GM10266 (cell line): ENCODE data around the gene NT5DC3.

Experiments used
- DNase-seq: peaks from one replicate; pipeline ENCODE4 v3.0.0; 2012; ENCODE audit errors: extremely low spot score
- TF ChIP-seq, protein P1 (sequence below): IDR thresholded peaks from 2 replicates; pipeline ENCODE4 v1.5.1; 2012; ENCODE audit warnings: mild to moderate bottlenecking, low read depth; ENCODE audit not compliant: control insufficient read depth, insufficient read depth; ENCODE audit errors: missing control alignments

The NT5DC3 gene

DNA sequence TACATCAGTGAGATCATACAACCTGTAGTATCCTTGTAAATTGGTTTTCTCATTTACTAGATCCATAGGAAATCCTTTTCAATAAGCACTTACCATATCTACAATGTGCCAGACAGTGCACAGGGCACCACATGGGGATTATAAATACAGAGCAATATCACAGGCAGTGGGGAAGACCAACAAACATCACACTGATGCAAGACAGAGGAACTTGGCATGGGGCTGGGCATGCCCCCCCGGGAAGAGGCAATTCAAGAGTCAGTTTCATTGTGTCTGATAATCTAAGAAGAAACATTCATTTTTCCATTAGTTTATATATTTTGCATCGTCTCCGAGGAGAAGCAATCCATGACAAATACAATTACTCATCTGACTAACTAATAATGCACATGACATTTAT lies 16.2 kb downstream of the NT5DC3 start:
- TF ChIP-seq, protein P1, sequence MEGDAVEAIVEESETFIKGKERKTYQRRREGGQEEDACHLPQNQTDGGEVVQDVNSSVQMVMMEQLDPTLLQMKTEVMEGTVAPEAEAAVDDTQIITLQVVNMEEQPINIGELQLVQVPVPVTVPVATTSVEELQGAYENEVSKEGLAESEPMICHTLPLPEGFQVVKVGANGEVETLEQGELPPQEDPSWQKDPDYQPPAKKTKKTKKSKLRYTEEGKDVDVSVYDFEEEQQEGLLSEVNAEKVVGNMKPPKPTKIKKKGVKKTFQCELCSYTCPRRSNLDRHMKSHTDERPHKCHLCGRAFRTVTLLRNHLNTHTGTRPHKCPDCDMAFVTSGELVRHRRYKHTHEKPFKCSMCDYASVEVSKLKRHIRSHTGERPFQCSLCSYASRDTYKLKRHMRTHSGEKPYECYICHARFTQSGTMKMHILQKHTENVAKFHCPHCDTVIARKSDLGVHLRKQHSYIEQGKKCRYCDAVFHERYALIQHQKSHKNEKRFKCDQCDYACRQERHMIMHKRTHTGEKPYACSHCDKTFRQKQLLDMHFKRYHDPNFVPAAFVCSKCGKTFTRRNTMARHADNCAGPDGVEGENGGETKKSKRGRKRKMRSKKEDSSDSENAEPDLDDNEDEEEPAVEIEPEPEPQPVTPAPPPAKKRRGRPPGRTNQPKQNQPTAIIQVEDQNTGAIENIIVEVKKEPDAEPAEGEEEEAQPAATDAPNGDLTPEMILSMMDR, result no peak
- no peak for DNase-seq

- no peak for DNase-seq
- TF ChIP-seq, protein P1, result no peak
Observed at GRCh38 chr12:103824290-103824689, 16.7 kb downstream of the NT5DC3 start.

DNA sequence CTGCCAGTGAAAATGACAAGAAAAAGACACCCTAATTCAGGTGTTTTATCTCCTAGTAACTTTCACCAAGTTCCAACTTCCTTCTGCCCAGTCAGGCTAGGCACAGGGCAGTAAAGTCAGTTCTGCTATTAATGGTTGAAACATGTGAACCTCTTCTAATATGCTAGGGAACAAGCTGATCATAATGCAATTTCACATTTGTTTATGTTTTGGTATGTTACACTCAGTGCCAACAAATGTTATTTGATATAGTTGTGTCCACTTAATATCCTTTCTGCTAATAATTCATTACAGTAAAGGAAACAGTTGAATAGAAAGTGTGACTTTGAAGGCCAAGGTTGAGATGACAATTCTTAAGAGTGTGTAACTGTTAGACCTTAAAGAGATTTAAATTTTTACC lies 17.2 kb downstream of the NT5DC3 start:
- no peak for DNase-seq

GRCh38 chr12:103821773-103822172 lies 19.3 kb downstream of the NT5DC3 start:
- DNase-seq, result no peak
- TF ChIP-seq, protein P1, result no peak

More for the DNA sequence above, 17.2 kb downstream of the NT5DC3 start:
- TF ChIP-seq, protein P1, result no peak

GRCh38 chr12:103820881-103821489 lies 20.0 kb downstream of the NT5DC3 start:
- TF ChIP-seq, protein P1, result no peak
- no peak for DNase-seq

DNA sequence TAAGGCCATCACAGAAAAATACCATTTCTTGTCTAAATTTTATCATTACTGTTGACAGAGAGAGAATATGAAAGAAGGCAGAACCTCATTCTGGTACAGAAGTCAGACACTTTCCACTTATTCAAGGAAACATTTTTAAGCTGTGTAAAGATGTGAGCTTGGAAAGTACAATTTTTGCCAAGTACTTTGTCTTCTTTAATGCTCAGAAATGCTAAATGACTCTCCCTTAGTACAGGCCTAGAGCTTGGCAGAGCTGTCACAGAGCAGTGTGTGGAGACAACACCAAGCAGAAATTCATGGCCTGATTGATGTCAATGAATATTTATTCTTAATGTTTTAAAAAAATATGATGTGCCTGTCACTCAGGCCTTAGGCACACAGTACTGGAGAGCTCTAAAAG lies 20.7 kb downstream of the NT5DC3 start:
- TF ChIP-seq, protein P1, result no peak
- no peak for DNase-seq

- DNase-seq, result no peak
- TF ChIP-seq, protein P1, result no peak
Observed at GRCh38 chr12:103819892-103820291, 21.1 kb downstream of the NT5DC3 start.
